ENCODE measurements around the gene LAMA5.

LAMA5 gene

GRCh38 chr20:62311832-62312661 lies 55.1 kb downstream of the LAMA5 start:
- H2BK15ac ChIP-seq (replicated peaks; ENCODE audit: low read depth): no peak overlapping the region
- H3K36me3 ChIP-seq (ENCODE audit: control insufficient read depth, insufficient read depth, low read length): peaks cover 26% of the 10 kb centered on the region
- H3K56ac ChIP-seq (ENCODE audit: low read length): no peak overlapping the region
- no peaks in the 10 kb centered on the region for H3K4me1 ChIP-seq (ENCODE audit: control insufficient read depth, low read depth, low read length)
- H3K23ac ChIP-seq (ENCODE audit: low read length): no peak overlapping the region
- H4K8ac ChIP-seq (ENCODE audit: low read depth, low read length): no peak overlapping the region
- WGBS (ENCODE audit: extremely low coverage, insufficient coverage, low lambda C conversion rate): no CpG with 5 or more reads among the region's 60 CpGs
- H2BK5ac ChIP-seq (ENCODE audit: low read length): no peak overlapping the region
- no peak overlapping the region for H2AK5ac ChIP-seq (ENCODE audit: low read length)
- no peak overlapping the region for H3K27ac ChIP-seq (ENCODE audit: low read depth, low read length)
- no peak overlapping the region for H3K4ac ChIP-seq (ENCODE audit: low read depth, low read length)
- no peak overlapping the region for H3K4me3 ChIP-seq (ENCODE audit: low read length)
- H3K4me2 ChIP-seq (ENCODE audit: low read length): no peak overlapping the region
- H3K18ac ChIP-seq (ENCODE audit: low read length): no peak overlapping the region
- no peak overlapping the region for H3K9ac ChIP-seq (ENCODE audit: low read length)
- no peaks in the 10 kb centered on the region for H3K79me2 ChIP-seq (ENCODE audit: control insufficient read depth, insufficient read depth, low read length)
- H2BK120ac ChIP-seq (ENCODE audit: low read depth, low read length): no peak overlapping the region
- H4K5ac ChIP-seq (ENCODE audit: low read length): no peak overlapping the region
- H3K27me3 ChIP-seq (ENCODE audit: insufficient read depth, low read length, poor library complexity): no peaks in the 10 kb centered on the region
- no peaks in the 10 kb centered on the region for H3K79me1 ChIP-seq (ENCODE audit: low read length)
- DNase-seq: no peak

GRCh38 chr20:62311150-62311549 lies 56.0 kb downstream of the LAMA5 start:
- Histone ChIP-seq H4K5ac (ENCODE audit: low read length) (no peak overlapping the region), H3K4me2 (ENCODE audit: low read length) (no peak overlapping the region), H3K18ac (ENCODE audit: low read length) (no peak overlapping the region), H3K9ac (ENCODE audit: low read length) (no peak overlapping the region), H3K4me3 (ENCODE audit: low read length) (no peak overlapping the region), H2BK120ac (ENCODE audit: low read depth, low read length) (no peak overlapping the region), H2AK5ac (ENCODE audit: low read length) (no peak overlapping the region), H3K27me3 (ENCODE audit: insufficient read depth, low read length, poor library complexity) (no peaks in the 10 kb centered on the region), H3K79me1 (ENCODE audit: low read length) (no peaks in the 10 kb centered on the region), H2BK5ac (ENCODE audit: low read length) (no peak overlapping the region), H3K4me1 (ENCODE audit: control insufficient read depth, low read depth, low read length) (no peaks in the 10 kb centered on the region), H3K27ac (ENCODE audit: low read depth, low read length) (no peak overlapping the region), H2BK15ac (replicated peaks; ENCODE audit: low read depth) (no peak overlapping the region), H3K56ac (ENCODE audit: low read length) (no peak overlapping the region), H3K23ac (ENCODE audit: low read length) (no peak overlapping the region), H3K79me2 (ENCODE audit: control insufficient read depth, insufficient read depth, low read length) (peaks cover 2% of the 10 kb centered on the region), H4K8ac (ENCODE audit: low read depth, low read length) (no peak overlapping the region), H3K4ac (ENCODE audit: low read depth, low read length) (no peak overlapping the region), H3K36me3 (ENCODE audit: control insufficient read depth, insufficient read depth, low read length) (peaks cover 24% of the 10 kb centered on the region)
- whole genome bisulfite sequencing (ENCODE audit: extremely low coverage, insufficient coverage, low lambda C conversion rate): no CpG with 5 or more reads among the region's 18 CpGs
- no peak for DNase-seq

- H2BK5ac ChIP-seq (ENCODE audit: low read length): no peak overlapping the region
- H3K56ac ChIP-seq (ENCODE audit: low read length): no peak overlapping the region
- no peak overlapping the region for H4K8ac ChIP-seq (ENCODE audit: low read depth, low read length)
- no peaks in the 10 kb centered on the region for H3K4me1 ChIP-seq (ENCODE audit: control insufficient read depth, low read depth, low read length)
- H3K23ac ChIP-seq (ENCODE audit: low read length): no peak overlapping the region
- no peak overlapping the region for H2BK15ac ChIP-seq (replicated peaks; ENCODE audit: low read depth)
- no peak overlapping the region for H3K4me3 ChIP-seq (ENCODE audit: low read length)
- peaks cover 2% of the 10 kb centered on the region for H3K79me1 ChIP-seq (ENCODE audit: low read length)
- no peaks in the 10 kb centered on the region for H3K27me3 ChIP-seq (ENCODE audit: insufficient read depth, low read length, poor library complexity)
- no peak overlapping the region for H3K27ac ChIP-seq (ENCODE audit: low read depth, low read length)
- peaks cover 6% of the 10 kb centered on the region for H3K79me2 ChIP-seq (ENCODE audit: control insufficient read depth, insufficient read depth, low read length)
- DNase-seq: no peak
- no peak overlapping the region for H3K4me2 ChIP-seq (ENCODE audit: low read length)
- no peak overlapping the region for H2AK5ac ChIP-seq (ENCODE audit: low read length)
- no peak overlapping the region for H3K9ac ChIP-seq (ENCODE audit: low read length)
- WGBS (ENCODE audit: extremely low coverage, insufficient coverage, low lambda C conversion rate): no CpG with 5 or more reads among the region's 25 CpGs
- H4K5ac ChIP-seq (ENCODE audit: low read length): no peak overlapping the region
- H3K4ac ChIP-seq (ENCODE audit: low read depth, low read length): no peak overlapping the region
- H2BK120ac ChIP-seq (ENCODE audit: low read depth, low read length): no peak overlapping the region
- peaks cover 27% of the 10 kb centered on the region for H3K36me3 ChIP-seq (ENCODE audit: control insufficient read depth, insufficient read depth, low read length)
- no peak overlapping the region for H3K18ac ChIP-seq (ENCODE audit: low read length)
Measured at GRCh38 chr20:62310757-62311121, 56.4 kb downstream of the LAMA5 start.

- Histone ChIP-seq H3K79me1 (ENCODE audit: low read length) (peaks cover 4% of the 10 kb centered on the region), H3K56ac (ENCODE audit: low read length) (no peak overlapping the region), H3K4me1 (ENCODE audit: control insufficient read depth, low read depth, low read length) (no peaks in the 10 kb centered on the region), H2BK15ac (replicated peaks; ENCODE audit: low read depth) (no peak overlapping the region), H3K4me2 (ENCODE audit: low read length) (no peak overlapping the region), H3K79me2 (ENCODE audit: control insufficient read depth, insufficient read depth, low read length) (peaks cover 12% of the 10 kb centered on the region), H4K5ac (ENCODE audit: low read length) (no peak overlapping the region), H3K4me3 (ENCODE audit: low read length) (no peak overlapping the region), H3K36me3 (ENCODE audit: control insufficient read depth, insufficient read depth, low read length) (peaks cover 29% of the 10 kb centered on the region), H3K18ac (ENCODE audit: low read length) (no peak overlapping the region), H3K9ac (ENCODE audit: low read length) (no peak overlapping the region), H3K23ac (ENCODE audit: low read length) (no peak overlapping the region), H3K27ac (ENCODE audit: low read depth, low read length) (no peak overlapping the region), H2BK5ac (ENCODE audit: low read length) (no peak overlapping the region), H3K27me3 (ENCODE audit: insufficient read depth, low read length, poor library complexity) (no peaks in the 10 kb centered on the region), H2BK120ac (ENCODE audit: low read depth, low read length) (no peak overlapping the region), H2AK5ac (ENCODE audit: low read length) (no peak overlapping the region), H3K4ac (ENCODE audit: low read depth, low read length) (no peak overlapping the region), H4K8ac (ENCODE audit: low read depth, low read length) (no peak overlapping the region)
- DNase-seq: no peak
- WGBS (ENCODE audit: extremely low coverage, insufficient coverage, low lambda C conversion rate): no CpG with 5 or more reads among the region's 29 CpGs
Measured at GRCh38 chr20:62309947-62310756, 57.0 kb downstream of the LAMA5 start.

- Histone ChIP-seq H3K9ac (ENCODE audit: low read length) (no peak overlapping the region), H2BK5ac (ENCODE audit: low read length) (no peak overlapping the region), H3K27ac (ENCODE audit: low read depth, low read length) (peak overlapping the region; percentile 7)
Measured at GRCh38 chr20:62309198-62309944, 57.7 kb downstream of the LAMA5 start.

More at GRCh38 chr20:62309198-62309944, 57.7 kb downstream of the LAMA5 start:
- Histone ChIP-seq H3K18ac (ENCODE audit: low read length) (no peak overlapping the region), H3K27me3 (ENCODE audit: insufficient read depth, low read length, poor library complexity) (no peaks in the 10 kb centered on the region), H3K36me3 (ENCODE audit: control insufficient read depth, insufficient read depth, low read length) (peaks cover 29% of the 10 kb centered on the region), H3K56ac (ENCODE audit: low read length) (no peak overlapping the region), H4K8ac (ENCODE audit: low read depth, low read length) (no peak overlapping the region), H3K23ac (ENCODE audit: low read length) (no peak overlapping the region), H3K79me2 (ENCODE audit: control insufficient read depth, insufficient read depth, low read length) (peaks cover 20% of the 10 kb centered on the region), H2AK5ac (ENCODE audit: low read length) (no peak overlapping the region), H3K79me1 (ENCODE audit: low read length) (peaks cover 4% of the 10 kb centered on the region), H3K4me2 (ENCODE audit: low read length) (no peak overlapping the region), H3K4me3 (ENCODE audit: low read length) (no peak overlapping the region), H3K4me1 (ENCODE audit: control insufficient read depth, low read depth, low read length) (peaks cover under 1% of the 10 kb centered on the region), H2BK15ac (replicated peaks; ENCODE audit: low read depth) (no peak overlapping the region), H2BK120ac (ENCODE audit: low read depth, low read length) (no peak overlapping the region), H3K4ac (ENCODE audit: low read depth, low read length) (no peak overlapping the region), H4K5ac (ENCODE audit: low read length) (no peak overlapping the region)
- no peak for DNase-seq
- no CpG with 5 or more reads among the region's 26 CpGs for WGBS (ENCODE audit: extremely low coverage, insufficient coverage, low lambda C conversion rate)
